ENCODE results near the gene TNS4. TPM values are rescaled to one million over a fixed set of nuclear protein-coding genes. Genes with fewer than 3 reads are reported as not detected.

The TNS4 gene
- total and polyA plus RNA-seq, 9 of the 15 experiments (the other 6 are each of a cell fraction or from before 2014, with no cell fraction given): 0.04 to 0.73 (median 0.24) TPM; not detected in 1

DNA sequence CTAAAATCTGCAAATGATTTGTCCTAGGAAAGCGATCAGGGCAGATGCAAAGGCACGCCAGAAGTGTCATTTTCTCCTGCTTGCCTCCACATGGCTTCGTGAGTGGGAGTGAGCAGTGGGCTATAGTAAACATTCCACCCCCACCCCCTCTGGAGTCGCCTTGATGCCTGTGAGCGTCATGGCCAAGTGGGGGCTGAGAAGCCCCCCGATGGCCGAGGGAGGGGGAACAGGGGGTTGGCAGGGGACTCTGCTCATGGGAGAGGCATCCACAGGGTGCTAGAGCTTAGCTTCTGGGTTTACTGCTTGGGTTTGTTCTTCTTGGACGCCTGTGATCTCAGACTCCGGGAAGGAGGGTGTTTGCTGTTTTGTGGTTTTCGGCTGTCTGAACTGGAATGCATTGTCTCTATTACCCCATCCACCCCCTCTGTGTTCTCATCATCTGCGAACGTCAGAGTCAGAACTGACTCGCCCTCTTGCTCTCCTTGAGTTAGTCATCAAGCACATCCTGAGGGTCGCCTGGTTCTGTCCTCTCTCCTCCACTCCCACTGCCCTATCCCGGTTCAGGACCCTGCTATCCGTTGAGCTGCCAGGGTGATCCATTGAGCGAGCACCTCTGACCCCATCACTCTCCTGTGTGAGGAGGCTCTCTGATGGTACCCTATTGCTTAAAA lies 15.4 kb downstream of the TNS4 start (continued):
- TF ChIP-seq, protein P1, sequence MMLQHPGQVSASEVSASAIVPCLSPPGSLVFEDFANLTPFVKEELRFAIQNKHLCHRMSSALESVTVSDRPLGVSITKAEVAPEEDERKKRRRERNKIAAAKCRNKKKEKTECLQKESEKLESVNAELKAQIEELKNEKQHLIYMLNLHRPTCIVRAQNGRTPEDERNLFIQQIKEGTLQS (IDR thresholded peaks at IDR 0.05): peak; percentile 75
- TF ChIP-seq, protein P1 (CRISPR knock-in tag; conservative IDR thresholded peaks at IDR 0.05): no peak
- no peak for TF ChIP-seq PCBP1 (IDR thresholded peaks at IDR 0.05; ENCODE audit: low read depth, low read length, poor library complexity, severe bottlenecking)
- TF ChIP-seq, protein P2, sequence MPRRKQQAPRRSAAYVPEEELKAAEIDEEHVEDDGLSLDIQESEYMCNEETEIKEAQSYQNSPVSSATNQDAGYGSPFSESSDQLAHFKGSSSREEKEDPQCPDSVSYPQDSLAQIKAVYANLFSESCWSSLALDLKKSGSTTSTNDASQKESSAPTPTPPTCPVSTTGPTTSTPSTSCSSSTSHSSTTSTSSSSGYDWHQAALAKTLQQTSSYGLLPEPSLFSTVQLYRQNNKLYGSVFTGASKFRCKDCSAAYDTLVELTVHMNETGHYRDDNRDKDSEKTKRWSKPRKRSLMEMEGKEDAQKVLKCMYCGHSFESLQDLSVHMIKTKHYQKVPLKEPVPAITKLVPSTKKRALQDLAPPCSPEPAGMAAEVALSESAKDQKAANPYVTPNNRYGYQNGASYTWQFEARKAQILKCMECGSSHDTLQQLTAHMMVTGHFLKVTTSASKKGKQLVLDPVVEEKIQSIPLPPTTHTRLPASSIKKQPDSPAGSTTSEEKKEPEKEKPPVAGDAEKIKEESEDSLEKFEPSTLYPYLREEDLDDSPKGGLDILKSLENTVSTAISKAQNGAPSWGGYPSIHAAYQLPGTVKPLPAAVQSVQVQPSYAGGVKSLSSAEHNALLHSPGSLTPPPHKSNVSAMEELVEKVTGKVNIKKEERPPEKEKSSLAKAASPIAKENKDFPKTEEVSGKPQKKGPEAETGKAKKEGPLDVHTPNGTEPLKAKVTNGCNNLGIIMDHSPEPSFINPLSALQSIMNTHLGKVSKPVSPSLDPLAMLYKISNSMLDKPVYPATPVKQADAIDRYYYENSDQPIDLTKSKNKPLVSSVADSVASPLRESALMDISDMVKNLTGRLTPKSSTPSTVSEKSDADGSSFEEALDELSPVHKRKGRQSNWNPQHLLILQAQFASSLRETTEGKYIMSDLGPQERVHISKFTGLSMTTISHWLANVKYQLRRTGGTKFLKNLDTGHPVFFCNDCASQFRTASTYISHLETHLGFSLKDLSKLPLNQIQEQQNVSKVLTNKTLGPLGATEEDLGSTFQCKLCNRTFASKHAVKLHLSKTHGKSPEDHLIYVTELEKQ (CRISPR knock-in tag; IDR thresholded peaks at IDR 0.05): no peak
- TF ChIP-seq, protein P3, sequence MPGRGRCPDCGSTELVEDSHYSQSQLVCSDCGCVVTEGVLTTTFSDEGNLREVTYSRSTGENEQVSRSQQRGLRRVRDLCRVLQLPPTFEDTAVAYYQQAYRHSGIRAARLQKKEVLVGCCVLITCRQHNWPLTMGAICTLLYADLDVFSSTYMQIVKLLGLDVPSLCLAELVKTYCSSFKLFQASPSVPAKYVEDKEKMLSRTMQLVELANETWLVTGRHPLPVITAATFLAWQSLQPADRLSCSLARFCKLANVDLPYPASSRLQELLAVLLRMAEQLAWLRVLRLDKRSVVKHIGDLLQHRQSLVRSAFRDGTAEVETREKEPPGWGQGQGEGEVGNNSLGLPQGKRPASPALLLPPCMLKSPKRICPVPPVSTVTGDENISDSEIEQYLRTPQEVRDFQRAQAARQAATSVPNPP (IDR thresholded peaks at IDR 0.05; ENCODE audit: borderline replicate concordance, insufficient read depth, insufficient read length): no peak
- TF ChIP-seq MYBL2 (IDR thresholded peaks at IDR 0.05; ENCODE audit: low read depth): no peak
- no peak for TF ChIP-seq MYBL2 (CRISPR knock-in tag; IDR thresholded peaks at IDR 0.05; ENCODE audit: borderline replicate concordance)
- TF ChIP-seq TRIM28 (IDR thresholded peaks at IDR 0.05): no peak
- TF ChIP-seq GATAD2B (IDR thresholded peaks at IDR 0.05; ENCODE audit: borderline replicate concordance): no peak
- TF ChIP-seq SIN3A (IDR thresholded peaks at IDR 0.05; ENCODE audit: borderline replicate concordance in 2 of 2, control insufficient read depth in 1 of 2, low read depth in 2 of 2, low read length in 2 of 2): no peak
- TF ChIP-seq SREBF1 (IDR thresholded peaks at IDR 0.05; ENCODE audit: borderline replicate concordance, low read depth, low read length): no peak
- TF ChIP-seq NFE2L1 (tag; IDR thresholded peaks at IDR 0.05; ENCODE audit: borderline replicate concordance, low read depth): no peak
- TF ChIP-seq ZNF75A (CRISPR knock-in tag; IDR thresholded peaks at IDR 0.05): no peak
- no peak for TF ChIP-seq POLR2A (conservative IDR thresholded peaks at IDR 0.05)
- no peak for TF ChIP-seq PTTG1 (tag; IDR thresholded peaks at IDR 0.05; ENCODE audit: low read depth)
- TF ChIP-seq, protein P4, sequence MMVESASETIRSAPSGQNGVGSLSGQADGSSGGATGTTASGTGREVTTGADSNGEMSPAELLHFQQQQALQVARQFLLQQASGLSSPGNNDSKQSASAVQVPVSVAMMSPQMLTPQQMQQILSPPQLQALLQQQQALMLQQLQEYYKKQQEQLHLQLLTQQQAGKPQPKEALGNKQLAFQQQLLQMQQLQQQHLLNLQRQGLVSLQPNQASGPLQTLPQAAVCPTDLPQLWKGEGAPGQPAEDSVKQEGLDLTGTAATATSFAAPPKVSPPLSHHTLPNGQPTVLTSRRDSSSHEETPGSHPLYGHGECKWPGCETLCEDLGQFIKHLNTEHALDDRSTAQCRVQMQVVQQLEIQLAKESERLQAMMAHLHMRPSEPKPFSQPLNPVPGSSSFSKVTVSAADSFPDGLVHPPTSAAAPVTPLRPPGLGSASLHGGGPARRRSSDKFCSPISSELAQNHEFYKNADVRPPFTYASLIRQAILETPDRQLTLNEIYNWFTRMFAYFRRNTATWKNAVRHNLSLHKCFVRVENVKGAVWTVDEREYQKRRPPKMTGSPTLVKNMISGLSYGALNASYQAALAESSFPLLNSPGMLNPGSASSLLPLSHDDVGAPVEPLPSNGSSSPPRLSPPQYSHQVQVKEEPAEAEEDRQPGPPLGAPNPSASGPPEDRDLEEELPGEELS (CRISPR knock-in tag; IDR thresholded peaks at IDR 0.05; ENCODE audit: borderline replicate concordance): no peak
- no peak for TF ChIP-seq CSDE1 (IDR thresholded peaks at IDR 0.05)
- TF ChIP-seq, protein P5, sequence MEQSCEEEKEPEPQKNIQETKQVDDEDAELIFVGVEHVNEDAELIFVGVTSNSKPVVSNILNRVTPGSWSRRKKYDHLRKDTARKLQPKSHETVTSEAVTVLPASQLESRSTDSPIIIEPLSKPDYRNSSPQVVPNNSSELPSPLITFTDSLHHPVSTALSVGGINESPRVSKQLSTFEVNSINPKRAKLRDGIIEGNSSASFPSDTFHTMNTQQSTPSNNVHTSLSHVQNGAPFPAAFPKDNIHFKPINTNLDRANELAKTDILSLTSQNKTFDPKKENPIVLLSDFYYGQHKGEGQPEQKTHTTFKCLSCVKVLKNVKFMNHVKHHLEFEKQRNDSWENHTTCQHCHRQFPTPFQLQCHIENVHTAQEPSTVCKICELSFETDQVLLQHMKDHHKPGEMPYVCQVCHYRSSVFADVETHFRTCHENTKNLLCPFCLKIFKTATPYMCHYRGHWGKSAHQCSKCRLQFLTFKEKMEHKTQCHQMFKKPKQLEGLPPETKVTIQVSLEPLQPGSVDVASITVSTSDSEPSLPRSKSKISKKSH (CRISPR knock-in tag; IDR thresholded peaks at IDR 0.05): no peak
- no peak for TF ChIP-seq ZNF766 (CRISPR knock-in tag; conservative IDR thresholded peaks at IDR 0.05)

All from K562 (cell line).